AG09309 (cell line): Measurements from ENCODE around the gene MISP.

Experiments
- DNase-seq: peaks from one replicate; pipeline ENCODE4 v3.0.0-alpha.2; 2010; ENCODE audit warnings: low read depth
- H3K4me3 ChIP-seq: 2 replicates; pipeline ENCODE4 v1.5.1; 2011; ENCODE audit warnings: mild to moderate bottlenecking, low read depth, low read length, moderate library complexity; ENCODE audit not compliant: control insufficient read depth
- TF ChIP-seq, protein P1 (sequence below): IDR thresholded peaks from 2 replicates; pipeline ENCODE4 v1.5.1; 2011; ENCODE audit warnings: mild to moderate bottlenecking, low read depth, low read length, inconsistent platforms; ENCODE audit not compliant: insufficient read depth, control insufficient read depth; ENCODE audit errors: missing control alignments

MISP gene

GRCh38 chr19:796692-797527 is 46.0 kb downstream of the MISP start, which contains the start of gene PTBP1:
Gene PTBP1, plus strand, starts transcription at chr19:797452. Its CDS starts 46 bp downstream, at chr19:797498.
- peak within 1 kb of the TSS; percentile 71 for H3K4me3 ChIP-seq
- TF ChIP-seq, protein P1, sequence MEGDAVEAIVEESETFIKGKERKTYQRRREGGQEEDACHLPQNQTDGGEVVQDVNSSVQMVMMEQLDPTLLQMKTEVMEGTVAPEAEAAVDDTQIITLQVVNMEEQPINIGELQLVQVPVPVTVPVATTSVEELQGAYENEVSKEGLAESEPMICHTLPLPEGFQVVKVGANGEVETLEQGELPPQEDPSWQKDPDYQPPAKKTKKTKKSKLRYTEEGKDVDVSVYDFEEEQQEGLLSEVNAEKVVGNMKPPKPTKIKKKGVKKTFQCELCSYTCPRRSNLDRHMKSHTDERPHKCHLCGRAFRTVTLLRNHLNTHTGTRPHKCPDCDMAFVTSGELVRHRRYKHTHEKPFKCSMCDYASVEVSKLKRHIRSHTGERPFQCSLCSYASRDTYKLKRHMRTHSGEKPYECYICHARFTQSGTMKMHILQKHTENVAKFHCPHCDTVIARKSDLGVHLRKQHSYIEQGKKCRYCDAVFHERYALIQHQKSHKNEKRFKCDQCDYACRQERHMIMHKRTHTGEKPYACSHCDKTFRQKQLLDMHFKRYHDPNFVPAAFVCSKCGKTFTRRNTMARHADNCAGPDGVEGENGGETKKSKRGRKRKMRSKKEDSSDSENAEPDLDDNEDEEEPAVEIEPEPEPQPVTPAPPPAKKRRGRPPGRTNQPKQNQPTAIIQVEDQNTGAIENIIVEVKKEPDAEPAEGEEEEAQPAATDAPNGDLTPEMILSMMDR, result peak; percentile 2
- DNase-seq, result peak; percentile 100

DNA sequence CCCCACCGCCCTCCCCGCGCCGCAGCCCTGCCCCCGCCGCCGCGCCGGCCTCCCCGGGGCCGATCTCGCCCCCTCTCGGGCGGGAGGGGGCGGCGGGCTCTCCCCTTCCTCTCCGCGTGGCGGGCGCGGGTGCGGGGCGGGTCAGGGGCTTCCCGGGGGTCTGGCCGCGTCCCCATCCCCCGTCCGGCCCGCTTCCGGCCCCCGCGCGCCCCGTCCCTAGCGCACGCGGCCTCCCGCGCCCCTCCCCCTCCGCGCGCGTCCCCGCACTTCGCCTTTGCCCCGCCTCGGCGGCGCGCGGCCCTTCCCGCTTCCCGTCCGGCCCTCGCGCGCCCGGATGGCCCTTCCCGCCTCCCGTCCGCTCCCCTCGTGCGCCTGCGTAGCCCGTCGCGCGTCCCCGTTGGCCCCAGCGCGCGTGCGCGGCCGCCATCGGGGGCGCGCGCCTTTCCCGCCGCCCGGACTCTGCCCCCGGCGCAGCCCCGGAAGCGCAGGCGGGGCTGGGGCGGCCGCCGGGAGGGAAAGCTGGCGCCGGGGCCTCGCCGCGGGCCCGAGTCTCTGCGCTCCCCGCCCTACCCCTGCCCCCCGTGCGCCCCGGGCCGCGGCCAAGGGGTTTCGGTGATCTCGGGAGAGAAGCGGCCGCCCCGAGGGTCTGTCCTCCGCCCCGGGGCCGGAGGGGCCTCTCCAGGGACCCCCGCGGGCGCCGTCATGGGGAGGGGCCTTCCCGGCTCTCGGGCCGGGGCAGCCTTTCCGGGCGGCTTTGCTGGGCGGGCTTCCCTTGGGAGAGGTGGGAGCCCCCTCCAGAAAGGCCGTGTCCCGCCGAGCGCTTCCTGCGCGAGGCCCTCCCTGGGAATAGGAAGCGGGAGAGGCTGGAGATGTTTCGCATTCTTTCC is 46.9 kb downstream of the MISP start:
- TF ChIP-seq, protein P1, result no peak
- H3K4me3 ChIP-seq, result peak overlapping the region; percentile 71
- DNase-seq, result peak; percentile 37

DNA sequence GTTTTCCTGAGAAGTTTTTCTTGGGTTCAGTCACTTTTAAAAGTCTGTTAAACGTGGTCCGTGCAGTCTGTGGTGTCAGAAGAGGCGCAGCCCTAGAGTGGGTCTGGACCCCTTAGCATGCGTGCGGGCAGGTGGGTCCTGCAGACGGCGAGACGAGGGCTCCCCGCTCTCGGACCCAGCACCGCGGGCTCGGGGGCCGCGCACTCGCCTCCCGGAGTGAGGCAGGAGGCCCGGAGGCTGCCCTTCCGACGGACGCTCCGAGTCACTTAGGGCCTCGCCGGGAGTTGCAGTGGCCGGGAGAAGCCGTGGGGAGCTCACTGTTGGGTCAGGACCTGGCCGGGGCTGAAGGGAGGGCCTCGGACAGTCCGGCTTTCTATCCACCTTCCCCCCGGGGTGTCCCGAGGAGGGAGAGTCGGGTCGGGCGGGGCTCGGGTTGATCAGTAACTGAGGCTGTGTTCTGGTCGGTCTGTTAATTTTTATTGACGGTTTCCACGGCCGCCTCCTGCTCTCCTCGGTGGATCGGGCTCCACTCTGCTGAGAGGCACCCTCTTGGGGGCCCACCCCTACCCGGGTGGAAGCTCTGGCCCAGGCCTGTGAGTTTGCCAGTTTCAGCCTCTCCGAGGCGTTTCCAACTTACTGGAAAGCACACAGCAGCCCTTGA is 47.6 kb downstream of the MISP start:
- no peak for DNase-seq
- TF ChIP-seq, protein P1, result no peak
- peak overlapping the region; percentile 71 for H3K4me3 ChIP-seq

GRCh38 chr19:799076-799881 is 48.4 kb downstream of the MISP start:
- no peak for DNase-seq
- H3K4me3 ChIP-seq, result peak overlapping the region; percentile 71
- TF ChIP-seq, protein P1, result peak; percentile 30

- no peak for DNase-seq
- TF ChIP-seq, protein P1, result no peak
- H3K4me3 ChIP-seq, result peak overlapping the region; percentile 19
Measured at GRCh38 chr19:800360-801029, 49.6 kb downstream of the MISP start.
